ENCODE data around the gene OR4C11.

GRCh38 chr11:55655096-55655495 is 47.7 kb upstream of the OR4C11 start:
- TF ChIP-seq POLR2A (IDR thresholded peaks at IDR 0.05) (no peak), CTCF (IDR thresholded peaks at IDR 0.05) (no peak)
